Measurements from ENCODE around the gene ZDHHC12. TPM values are rescaled to one million over a fixed set of nuclear protein-coding genes. Genes with fewer than 3 reads are reported as not detected.

Gene ZDHHC12
- total and polyA plus RNA-seq, 2 experiments from 2014 or later, result 58.7 to 68.3 TPM

GRCh38 chr9:128770286-128771030 lies 46.5 kb upstream of the ZDHHC12 start:
- no peak for TF ChIP-seq CTCF (IDR thresholded peaks at IDR 0.05; ENCODE audit: low read depth, low read length)
- H3K27ac ChIP-seq, result peak overlapping the region; percentile 96
- no peak for DNase-seq (ENCODE audit: low read depth in 1 of 2, low spot score in 1 of 2)
- H3K27me3 ChIP-seq, result no peaks in the 10 kb centered on the region
- H3K9me3 ChIP-seq (ENCODE audit: low read depth), result no peaks in the 10 kb centered on the region
- no peaks in the 10 kb centered on the region for H3K36me3 ChIP-seq
- H3K4me3 ChIP-seq, result peak overlapping the region; percentile 97
- peaks cover 5% of the 10 kb centered on the region for H3K4me1 ChIP-seq (ENCODE audit: low read depth)

- no peak for TF ChIP-seq CTCF (IDR thresholded peaks at IDR 0.05; ENCODE audit: low read depth, low read length)
- Histone ChIP-seq H3K4me1 (ENCODE audit: low read depth) (peaks cover 5% of the 10 kb centered on the region), H3K36me3 (no peaks in the 10 kb centered on the region), H3K4me3 (no peak overlapping the region), H3K9me3 (ENCODE audit: low read depth) (no peaks in the 10 kb centered on the region), H3K27ac (no peak overlapping the region), H3K27me3 (no peaks in the 10 kb centered on the region)
- no peak for DNase-seq (ENCODE audit: low read depth in 1 of 2, low spot score in 1 of 2)
These were observed 44.7 kb upstream of the ZDHHC12 start for GRCh38 chr9:128768606-128769005.

- no peak for TF ChIP-seq CTCF (IDR thresholded peaks at IDR 0.05; ENCODE audit: low read depth, low read length)
- H3K4me3 ChIP-seq, result no peak overlapping the region
- DNase-seq (ENCODE audit: low read depth in 1 of 2, low spot score in 1 of 2), result no peak
- peaks cover under 1% of the 10 kb centered on the region for H3K4me1 ChIP-seq (ENCODE audit: low read depth)
- H3K27me3 ChIP-seq, result no peaks in the 10 kb centered on the region
- H3K36me3 ChIP-seq, result no peaks in the 10 kb centered on the region
- no peak overlapping the region for H3K27ac ChIP-seq
- H3K9me3 ChIP-seq (ENCODE audit: low read depth), result no peaks in the 10 kb centered on the region
These were observed 41.6 kb upstream of the ZDHHC12 start for GRCh38 chr9:128765499-128765898.

- no peak for DNase-seq (ENCODE audit: low read depth in 1 of 2, low spot score in 1 of 2)
- Histone ChIP-seq H3K4me3 (no peak overlapping the region), H3K36me3 (no peaks in the 10 kb centered on the region), H3K27ac (no peak overlapping the region), H3K4me1 (ENCODE audit: low read depth) (no peaks in the 10 kb centered on the region), H3K27me3 (no peaks in the 10 kb centered on the region), H3K9me3 (ENCODE audit: low read depth) (no peaks in the 10 kb centered on the region)
- TF ChIP-seq CTCF (IDR thresholded peaks at IDR 0.05; ENCODE audit: low read depth, low read length), result no peak
These were observed 40.4 kb upstream of the ZDHHC12 start for GRCh38 chr9:128764361-128764760.

- no peak overlapping the region for H3K4me3 ChIP-seq
- TF ChIP-seq CTCF (IDR thresholded peaks at IDR 0.05; ENCODE audit: low read depth, low read length), result no peak
- no peaks in the 10 kb centered on the region for H3K36me3 ChIP-seq
- H3K4me1 ChIP-seq (ENCODE audit: low read depth), result no peaks in the 10 kb centered on the region
- H3K9me3 ChIP-seq (ENCODE audit: low read depth), result no peaks in the 10 kb centered on the region
- DNase-seq (ENCODE audit: low read depth in 1 of 2, low spot score in 1 of 2), result no peak
- H3K27me3 ChIP-seq, result no peaks in the 10 kb centered on the region
- no peak overlapping the region for H3K27ac ChIP-seq
These were observed 38.9 kb upstream of the ZDHHC12 start for GRCh38 chr9:128762671-128763449.

Measured in cardiac muscle cell (in vitro differentiated cells and primary cell).